ENCODE data around the gene PCDHB7.
"Not testable (repeated sequence)": the region's sequence is repeated elsewhere in the genome, so short reads cannot be mapped to it uniquely, and the experiment has no call there.

GRCh38 chr5:141201646-141202045, 29.2 kb downstream of the PCDHB7 start:
- not testable (repeated sequence) for TF ChIP-seq POLR2A, CTCF (IDR thresholded peaks at IDR 0.05)

All from lower leg skin (tissue), 3 donors.